Measurements from ENCODE around the gene GTF2I. TPM values are rescaled to one million over a fixed set of nuclear protein-coding genes. Genes with fewer than 3 reads are reported as not detected.
"Not testable (repeated sequence)": the region's sequence is repeated elsewhere in the genome, so short reads cannot be mapped to it uniquely, and the experiment has no call there.

GTF2I gene
- total and polyA plus RNA-seq, 7 experiments from 2014 or later: 51.1 to 177 (median 140) TPM

DNA sequence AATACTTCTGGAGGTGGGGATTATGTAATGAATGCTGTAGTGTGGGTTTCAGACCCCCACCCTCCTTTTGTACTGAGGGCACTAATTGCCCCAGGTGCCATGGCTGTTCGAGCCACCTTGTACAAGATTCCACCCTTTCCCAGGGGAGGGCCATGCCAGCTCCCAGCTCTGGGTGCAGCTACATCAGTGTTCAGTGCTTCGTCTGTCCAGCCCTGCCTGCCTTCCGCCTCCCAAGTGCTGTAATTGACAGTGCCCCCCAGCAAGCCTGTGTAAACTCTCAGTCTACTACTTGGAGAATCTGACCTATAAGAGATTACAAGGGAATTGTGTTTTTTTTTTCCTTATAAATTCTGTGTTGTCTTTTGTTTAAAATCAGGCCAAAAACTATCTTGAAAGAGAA, 33.0 kb downstream of the GTF2I start:
- intact Hi-C loops (cut with micrococcal nuclease): no loop called here
- ChIA-PET POLR2A (no interaction called here), CTCF (no interaction called here)
- no peak for ATAC-seq
- H3K9me3 Mint-ChIP-seq: peaks cover 0 to 7% (median 0%) of the 10 kb centered on the region in 11 donors
- no peaks in the 10 kb centered on the region for H3K27me3 Mint-ChIP-seq
- peak overlapping the region in 1 of 9 donors; percentile 21 for H3K27ac Mint-ChIP-seq
- no peak for DNase-seq
- no peak overlapping the region for H3K4me3 Mint-ChIP-seq
- peaks cover 3 to 20% (median 10%) of the 10 kb centered on the region in 7 donors for H3K4me1 Mint-ChIP-seq
- H3K27ac ChIP-seq (ENCODE audit: low read depth, low read length): no peak overlapping the region
- peaks cover 8 to 62% (median 12%) of the 10 kb centered on the region in 3 experiments for H3K36me3 ChIP-seq (ENCODE audit: control insufficient read depth in 2 of 3, insufficient read depth in 3 of 3, low read length in 3 of 3)
- H3K36me3 Mint-ChIP-seq: peaks cover 11 to 50% (median 28%) of the 10 kb centered on the region in 5 donors
- no peaks in the 10 kb centered on the region for H3K4me1 ChIP-seq (ENCODE audit: control insufficient read depth in 2 of 2, insufficient read depth in 2 of 2, low read length in 2 of 2)
- H3K27me3 ChIP-seq (ENCODE audit: control insufficient read depth in 2 of 2, insufficient read depth in 2 of 2, low read length in 2 of 2): no peaks in the 10 kb centered on the region
- H3K4me3 ChIP-seq (ENCODE audit: low read length): no peak overlapping the region
- H3K9me3 ChIP-seq (ENCODE audit: control insufficient read depth in 2 of 3, low read length in 3 of 3): no peaks in the 10 kb centered on the region

DNA sequence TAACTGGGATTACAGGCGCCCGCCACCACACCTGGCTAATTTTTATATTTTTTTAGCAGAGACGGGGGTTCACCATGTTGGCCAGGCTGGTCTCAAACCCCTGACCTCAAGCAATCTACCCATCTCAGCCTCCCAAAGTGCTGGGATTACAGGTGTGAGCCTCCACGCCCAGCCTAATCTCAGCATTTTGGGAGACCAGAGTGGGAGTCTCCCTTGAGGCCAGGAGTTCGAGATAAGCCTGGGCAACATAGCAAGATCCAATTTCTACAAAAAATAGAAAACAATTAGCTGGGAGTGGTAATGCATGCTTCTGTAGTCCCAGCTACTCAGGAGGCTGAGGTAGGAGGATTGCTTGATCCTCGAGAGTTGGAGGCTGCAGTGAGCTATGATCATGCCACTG, 46.9 kb downstream of the GTF2I start:
- POLR2A ChIA-PET: interaction anchor here (0.9 kb wide), 1 partner anchor 49 kb away, joined by 5 read pairs; no protein-coding TSS in a partner anchor

DNA sequence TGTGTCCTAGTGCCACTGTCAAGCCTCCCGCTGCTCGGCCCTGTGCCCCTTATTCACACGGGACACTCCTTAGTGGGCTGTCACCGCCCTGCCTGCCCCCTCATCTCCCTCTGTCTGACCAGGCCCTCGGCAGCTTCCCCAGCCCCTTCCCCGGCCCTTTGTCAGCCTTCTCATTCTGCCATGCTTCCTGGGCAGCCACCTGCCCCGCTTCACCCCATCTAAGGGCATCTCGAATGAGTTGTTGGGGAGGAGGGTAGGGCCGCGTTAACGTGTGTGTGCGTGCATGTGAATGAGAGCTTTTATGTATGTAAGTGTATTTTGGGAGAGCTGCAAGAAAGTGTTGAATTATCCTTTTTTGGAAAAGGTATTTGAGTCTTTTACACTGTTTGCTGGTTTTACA, 49.7 kb downstream of the GTF2I start:
- Mint-ChIP-seq H3K4me3 (no peak overlapping the region), H3K27me3 (no peaks in the 10 kb centered on the region), H3K27ac (peak overlapping the region in 1 of 9 donors; percentile 34), H3K4me1 (peaks cover 0 to 4% (median 0%) of the 10 kb centered on the region in 7 donors), H3K9me3 (peaks cover 0 to 2% (median 1%) of the 10 kb centered on the region in 11 donors), H3K36me3 (peaks cover 6 to 58% (median 35%) of the 10 kb centered on the region in 5 donors)
- H3K27me3 ChIP-seq (ENCODE audit: control insufficient read depth in 2 of 2, insufficient read depth in 2 of 2, low read length in 2 of 2): no peaks in the 10 kb centered on the region
- no peak overlapping the region for H3K4me3 ChIP-seq (ENCODE audit: low read length)
- H3K4me1 ChIP-seq (ENCODE audit: control insufficient read depth in 2 of 2, insufficient read depth in 2 of 2, low read length in 2 of 2): no peaks in the 10 kb centered on the region
- H3K27ac ChIP-seq (ENCODE audit: low read depth, low read length): no peak overlapping the region
- ATAC-seq (no peak), DNase-seq (no peak)
- ChIA-PET CTCF (no interaction called here), POLR2A (no interaction called here)
- no peaks in the 10 kb centered on the region for H3K9me3 ChIP-seq (ENCODE audit: control insufficient read depth in 2 of 3, low read length in 3 of 3)
- peaks cover 11 to 72% (median 17%) of the 10 kb centered on the region in 3 experiments for H3K36me3 ChIP-seq (ENCODE audit: control insufficient read depth in 2 of 3, insufficient read depth in 3 of 3, low read length in 3 of 3)
- intact Hi-C loops (cut with micrococcal nuclease): no loop called here

More for the DNA sequence above, 46.9 kb downstream of the GTF2I start:
- CTCF ChIA-PET: interaction anchor here (0.6 kb wide), 1 partner anchor 18 kb away, joined by 4 read pairs; no protein-coding TSS in a partner anchor
- not testable (repeated sequence) for H3K27me3 ChIP-seq (ENCODE audit: control insufficient read depth in 2 of 2, insufficient read depth in 2 of 2, low read length in 2 of 2); H3K27ac Mint-ChIP-seq; H3K9me3 Mint-ChIP-seq; H3K4me3 Mint-ChIP-seq; H3K27ac ChIP-seq (ENCODE audit: low read depth, low read length); H3K4me1 Mint-ChIP-seq; DNase-seq; H3K4me3 ChIP-seq (ENCODE audit: low read length); ATAC-seq; H3K9me3 ChIP-seq (ENCODE audit: control insufficient read depth in 2 of 3, low read length in 3 of 3); H3K27me3 Mint-ChIP-seq; H3K4me1 ChIP-seq (ENCODE audit: control insufficient read depth in 2 of 2, insufficient read depth in 2 of 2, low read length in 2 of 2)
- peaks cover 6 to 73% (median 14%) of the 10 kb centered on the region in 3 experiments for H3K36me3 ChIP-seq (ENCODE audit: control insufficient read depth in 2 of 3, insufficient read depth in 3 of 3, low read length in 3 of 3)
- intact Hi-C loops (cut with micrococcal nuclease): loop anchor here in 1 of 2 donors (5.0 kb wide), 1 partner anchor 287 kb away; no protein-coding TSS in a partner anchor
- H3K36me3 Mint-ChIP-seq: peaks cover 10 to 48% (median 26%) of the 10 kb centered on the region in 5 donors

DNA sequence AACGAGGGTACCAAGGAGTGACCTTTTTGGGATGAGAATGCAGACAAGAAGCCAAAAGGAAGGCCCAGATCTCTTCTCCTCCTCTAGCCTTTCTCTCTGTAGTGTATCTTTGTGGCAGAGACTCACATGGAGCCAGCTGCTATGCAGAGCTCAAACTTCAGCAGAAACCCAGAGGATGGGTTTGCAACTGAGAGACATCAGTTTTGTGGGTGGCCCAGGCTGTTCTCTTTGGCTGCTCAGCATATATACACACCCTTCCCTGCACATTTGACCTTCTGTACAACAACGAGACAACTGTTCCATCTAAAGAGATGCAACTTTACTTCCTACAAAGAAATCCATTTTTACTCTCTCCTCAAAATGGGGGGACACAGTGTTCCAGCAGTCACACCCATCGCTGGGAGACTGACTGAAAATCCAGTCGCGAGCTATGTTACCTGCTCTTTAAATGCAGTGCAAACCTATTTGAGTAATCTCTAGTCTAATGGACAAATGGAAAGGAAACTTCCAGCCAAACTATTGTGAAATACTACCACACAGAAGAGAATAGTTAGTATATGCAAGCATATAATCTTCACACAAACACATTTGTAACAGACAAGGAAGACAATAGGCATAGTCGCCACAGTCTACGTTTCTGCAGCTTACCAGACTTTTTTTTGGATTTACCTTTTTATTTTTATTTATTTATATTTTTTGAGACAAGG, 51.2 kb downstream of the GTF2I start:
- H3K9me3 ChIP-seq (ENCODE audit: control insufficient read depth in 2 of 3, low read length in 3 of 3): no peaks in the 10 kb centered on the region
- peaks cover 10 to 65% (median 43%) of the 10 kb centered on the region in 5 donors for H3K36me3 Mint-ChIP-seq
- peaks cover 15 to 78% (median 21%) of the 10 kb centered on the region in 3 experiments for H3K36me3 ChIP-seq (ENCODE audit: control insufficient read depth in 2 of 3, insufficient read depth in 3 of 3, low read length in 3 of 3)
- H3K4me3 ChIP-seq (ENCODE audit: low read length): no peak overlapping the region
- intact Hi-C loops (cut with micrococcal nuclease): no loop called here
- H3K4me3 Mint-ChIP-seq: no peak overlapping the region
- no peaks in the 10 kb centered on the region for H3K4me1 ChIP-seq (ENCODE audit: control insufficient read depth in 2 of 2, insufficient read depth in 2 of 2, low read length in 2 of 2)
- DNase-seq: no peak
- H3K9me3 Mint-ChIP-seq: peaks cover 0 to 11% (median 4%) of the 10 kb centered on the region in 11 donors
- ChIA-PET CTCF (no interaction called here), POLR2A (interaction anchor here (0.8 kb wide), 1 partner anchor 8 kb away, joined by 3 read pairs; no protein-coding TSS in a partner anchor)
- H3K27ac Mint-ChIP-seq: peak overlapping the region in 4 of 9 donors; percentile 42 to 85 (median 46)
- peaks cover 0 to 4% (median 0%) of the 10 kb centered on the region in 7 donors for H3K4me1 Mint-ChIP-seq
- H3K27ac ChIP-seq (ENCODE audit: low read depth, low read length): no peak overlapping the region
- no peaks in the 10 kb centered on the region for H3K27me3 ChIP-seq (ENCODE audit: control insufficient read depth in 2 of 2, insufficient read depth in 2 of 2, low read length in 2 of 2)
- ATAC-seq: no peak
- H3K27me3 Mint-ChIP-seq: no peaks in the 10 kb centered on the region

DNA sequence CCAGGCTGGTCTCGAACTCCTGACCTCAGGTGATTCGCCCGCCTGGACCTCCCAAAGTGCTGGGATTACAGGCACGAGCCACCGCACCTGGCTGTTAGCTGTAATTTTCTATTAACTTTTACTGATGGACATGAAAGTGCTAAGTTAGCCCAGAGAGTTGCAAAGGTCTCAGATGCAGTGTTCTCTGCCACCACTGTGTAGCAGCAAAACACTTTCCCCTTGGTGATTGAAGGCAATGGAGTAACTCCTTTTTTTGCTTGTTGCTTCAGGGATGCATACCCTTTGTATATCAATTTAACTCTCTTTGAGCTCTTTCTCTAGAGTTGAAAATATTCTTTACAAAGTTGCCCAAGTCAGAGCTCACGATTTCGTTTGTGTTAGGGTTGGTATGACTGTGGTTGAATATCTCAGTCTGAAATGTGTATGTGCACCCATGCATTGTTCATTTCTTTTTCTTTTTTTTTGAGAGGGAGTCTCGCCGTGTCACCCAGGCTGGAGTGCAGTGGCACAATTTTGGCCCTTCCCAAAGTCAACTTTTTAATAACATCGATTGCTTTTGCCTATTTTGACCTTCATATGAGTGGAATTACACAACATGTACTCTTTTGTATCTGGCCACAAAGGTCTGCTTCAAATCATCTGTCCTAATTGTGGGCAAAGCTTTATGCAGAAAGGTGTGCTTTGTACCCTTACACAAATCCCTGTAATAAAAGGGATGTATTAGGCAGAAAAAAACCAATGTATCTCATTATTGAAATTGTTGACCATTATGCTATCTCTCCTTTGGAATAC, 52.6 kb downstream of the GTF2I start:
- H3K9me3 ChIP-seq (ENCODE audit: control insufficient read depth in 2 of 3, low read length in 3 of 3): no peaks in the 10 kb centered on the region
- H3K27ac Mint-ChIP-seq: peak overlapping the region in 1 of 9 donors; percentile 66
- peaks cover 10 to 74% (median 47%) of the 10 kb centered on the region in 5 donors for H3K36me3 Mint-ChIP-seq
- intact Hi-C loops (cut with micrococcal nuclease): loop anchor here in 1 of 2 donors (10.0 kb wide), 1 partner anchor 85 kb away; no protein-coding TSS in a partner anchor
- ChIA-PET POLR2A (no interaction called here), CTCF (interaction anchor here (0.6 kb wide), 1 partner anchor 627 kb away, joined by 3 read pairs; no protein-coding TSS in a partner anchor)
- H3K4me3 ChIP-seq (ENCODE audit: low read length): no peak overlapping the region
- H3K9me3 Mint-ChIP-seq: peaks cover 0 to 14% (median 4%) of the 10 kb centered on the region in 11 donors
- DNase-seq (no peak), ATAC-seq (no peak)
- H3K4me1 Mint-ChIP-seq: peaks cover 0 to 4% (median 0%) of the 10 kb centered on the region in 7 donors
- peaks cover 13 to 70% (median 19%) of the 10 kb centered on the region in 3 experiments for H3K36me3 ChIP-seq (ENCODE audit: control insufficient read depth in 2 of 3, insufficient read depth in 3 of 3, low read length in 3 of 3)
- no peaks in the 10 kb centered on the region for H3K27me3 Mint-ChIP-seq
- H3K27ac ChIP-seq (ENCODE audit: low read depth, low read length): no peak overlapping the region
- no peaks in the 10 kb centered on the region for H3K4me1 ChIP-seq (ENCODE audit: control insufficient read depth in 2 of 2, insufficient read depth in 2 of 2, low read length in 2 of 2)
- no peak overlapping the region for H3K4me3 Mint-ChIP-seq
- H3K27me3 ChIP-seq (ENCODE audit: control insufficient read depth in 2 of 2, insufficient read depth in 2 of 2, low read length in 2 of 2): no peaks in the 10 kb centered on the region

DNA sequence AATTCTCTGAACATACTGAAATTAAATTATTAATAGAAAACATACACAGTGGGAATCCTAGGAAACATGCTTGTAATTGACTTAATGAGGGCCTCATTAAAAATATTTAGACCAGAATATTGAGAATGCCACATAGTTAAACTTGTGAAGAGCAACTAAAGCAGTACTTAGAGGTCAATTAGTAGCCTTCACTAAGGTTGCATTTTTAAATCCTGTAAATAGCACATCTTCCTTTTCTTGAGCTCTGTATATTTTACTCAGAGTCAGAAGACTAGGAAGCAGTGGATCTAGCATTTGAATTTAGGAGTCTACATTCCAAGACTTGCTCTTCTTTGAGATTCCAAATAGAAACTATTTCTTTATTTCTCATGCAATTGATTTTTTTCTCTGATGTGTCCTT, 56.0 kb downstream of the GTF2I start:
- ATAC-seq (no peak), DNase-seq (no peak)
- H3K27ac ChIP-seq (ENCODE audit: low read depth, low read length): no peak overlapping the region
- no peaks in the 10 kb centered on the region for H3K4me1 ChIP-seq (ENCODE audit: control insufficient read depth in 2 of 2, insufficient read depth in 2 of 2, low read length in 2 of 2)
- no peak overlapping the region for H3K27ac Mint-ChIP-seq
- H3K4me3 Mint-ChIP-seq: no peak overlapping the region
- peaks cover 0 to 12% (median 6%) of the 10 kb centered on the region in 7 donors for H3K4me1 Mint-ChIP-seq
- peaks cover 5 to 54% (median 49%) of the 10 kb centered on the region in 5 donors for H3K36me3 Mint-ChIP-seq
- H3K9me3 Mint-ChIP-seq: peaks cover 0 to 14% (median 4%) of the 10 kb centered on the region in 11 donors
- ChIA-PET CTCF (no interaction called here), POLR2A (no interaction called here)
- H3K4me3 ChIP-seq (ENCODE audit: low read length): no peak overlapping the region
- peaks cover 4 to 72% (median 19%) of the 10 kb centered on the region in 3 experiments for H3K36me3 ChIP-seq (ENCODE audit: control insufficient read depth in 2 of 3, insufficient read depth in 3 of 3, low read length in 3 of 3)
- no peaks in the 10 kb centered on the region for H3K27me3 ChIP-seq (ENCODE audit: control insufficient read depth in 2 of 2, insufficient read depth in 2 of 2, low read length in 2 of 2)
- H3K27me3 Mint-ChIP-seq: no peaks in the 10 kb centered on the region
- no peaks in the 10 kb centered on the region for H3K9me3 ChIP-seq (ENCODE audit: control insufficient read depth in 2 of 3, low read length in 3 of 3)
- intact Hi-C loops (cut with micrococcal nuclease): loop anchor here in 1 of 2 donors (10.0 kb wide), 1 partner anchor 89 kb away; no protein-coding TSS in a partner anchor

Measured in naive thymus-derived CD4-positive, alpha-beta T cell (primary cell).